MM.1S (cell line): ENCODE measurements around the gene SLC22A2.
"Not testable (repeated sequence)": the region's sequence is repeated elsewhere in the genome, so short reads cannot be mapped to it uniquely, and the experiment has no call there.

ENCODE experiments used
- DNase-seq: peaks from one replicate; pipeline ENCODE4 v3.0.0-alpha.2; 2015
- H2AFZ ChIP-seq: fragments of 300-600 bp; sonication (generic); 2 replicates; pipeline ENCODE4 v1.6.0; 2016; ENCODE audit warnings: antibody characterized with exemption, low read length
- H3F3A ChIP-seq: fragments of 300-600 bp; sonication (generic); 2 replicates; pipeline ENCODE4 v1.6.1; 2016; ENCODE audit warnings: mild to moderate bottlenecking, antibody characterized with exemption, low read length, moderate library complexity, mixed read lengths; ENCODE audit not compliant: insufficient read depth
- H3K27ac ChIP-seq: fragments of 300-600 bp; sonication (generic); 2 replicates; pipeline ENCODE4 v1.5.1; 2016; ENCODE audit warnings: mild to moderate bottlenecking, low read length
- H3K27me3 ChIP-seq: fragments of 300-600 bp; sonication (generic); replicated peaks from 2 replicates; pipeline ENCODE4 v1.6.0; 2016; ENCODE audit warnings: low read length; ENCODE audit not compliant: insufficient read depth
- H3K36me3 ChIP-seq: fragments of 300-600 bp; sonication (generic); replicated peaks from 2 replicates; pipeline ENCODE4 v1.6.1; 2016; ENCODE audit warnings: mild to moderate bottlenecking, low read length, mixed read lengths; ENCODE audit not compliant: insufficient read depth
- H3K4me1 ChIP-seq: fragments of 300-600 bp; sonication (generic); 2 replicates; pipeline ENCODE4 v1.6.1; 2016; ENCODE audit warnings: low read length, mixed read lengths
- H3K4me2 ChIP-seq: fragments of 300-600 bp; sonication (generic); 2 replicates; pipeline ENCODE4 v1.6.0; 2016; ENCODE audit warnings: low read depth, low read length
- H3K4me3 ChIP-seq: fragments of 300-600 bp; sonication (generic); 2 replicates; pipeline ENCODE4 v1.5.1; 2016; ENCODE audit warnings: low read length, mixed read lengths
- H3K79me2 ChIP-seq: fragments of 300-600 bp; sonication (generic); 2 replicates; pipeline ENCODE4 v1.6.1; 2016; ENCODE audit warnings: mixed run types, low read length, mixed read lengths
- H3K9ac ChIP-seq: fragments of 300-600 bp; sonication (generic); 2 replicates; pipeline ENCODE4 v1.6.1; 2016; ENCODE audit warnings: low read length, mixed read lengths
- H3K9me2 ChIP-seq: fragments of 300-600 bp; sonication (generic); replicated peaks from 2 replicates; pipeline ENCODE4 v1.6.1; 2016; ENCODE audit warnings: mild to moderate bottlenecking, low read length, mixed read lengths; ENCODE audit not compliant: insufficient read depth
- H3K9me3 ChIP-seq: fragments of 300-600 bp; sonication (generic); replicated peaks from 2 replicates; pipeline ENCODE4 v1.6.1; 2016; ENCODE audit warnings: mild to moderate bottlenecking, low read length, mixed read lengths; ENCODE audit not compliant: insufficient read depth
- H4K20me1 ChIP-seq: fragments of 300-600 bp; sonication (generic); 2 replicates; pipeline ENCODE4 v1.6.1; 2016; ENCODE audit warnings: mild to moderate bottlenecking, low read length, moderate library complexity, mixed read lengths; ENCODE audit not compliant: insufficient read depth
- CTCF ChIP-seq: fragments of 300-600 bp; sonication (generic); IDR thresholded peaks from 2 replicates; pipeline ENCODE4 v1.5.1; 2016; ENCODE audit warnings: antibody characterized with exemption, low read length, mixed read lengths
- EZH2 ChIP-seq: fragments of 300-600 bp; sonication (generic); optimal IDR thresholded peaks from 2 replicates; pipeline ENCODE3; 2017; ENCODE audit warnings: low read depth, mild to moderate bottlenecking, antibody characterized with exemption, low read length, mixed read lengths
- EZH2phosphoT487 ChIP-seq: fragments of 300-600 bp; sonication (generic); IDR thresholded peaks from 2 replicates; pipeline ENCODE4 v1.6.1; 2018; ENCODE audit warnings: antibody characterized with exemption, low read length

SLC22A2 gene

GRCh38 chr6:160236235-160236872 lies 22.3 kb downstream of the SLC22A2 start:
- H4K20me1 ChIP-seq, H3K27ac ChIP-seq, H3F3A ChIP-seq, H3K9me3 ChIP-seq, H3K4me1 ChIP-seq, H3K9ac ChIP-seq, H3K4me2 ChIP-seq, H3K9me2 ChIP-seq, H3K27me3 ChIP-seq, H2AFZ ChIP-seq, H3K4me3 ChIP-seq, H3K36me3 ChIP-seq, H3K79me2 ChIP-seq, DNase-seq: not testable (repeated sequence)

DNA sequence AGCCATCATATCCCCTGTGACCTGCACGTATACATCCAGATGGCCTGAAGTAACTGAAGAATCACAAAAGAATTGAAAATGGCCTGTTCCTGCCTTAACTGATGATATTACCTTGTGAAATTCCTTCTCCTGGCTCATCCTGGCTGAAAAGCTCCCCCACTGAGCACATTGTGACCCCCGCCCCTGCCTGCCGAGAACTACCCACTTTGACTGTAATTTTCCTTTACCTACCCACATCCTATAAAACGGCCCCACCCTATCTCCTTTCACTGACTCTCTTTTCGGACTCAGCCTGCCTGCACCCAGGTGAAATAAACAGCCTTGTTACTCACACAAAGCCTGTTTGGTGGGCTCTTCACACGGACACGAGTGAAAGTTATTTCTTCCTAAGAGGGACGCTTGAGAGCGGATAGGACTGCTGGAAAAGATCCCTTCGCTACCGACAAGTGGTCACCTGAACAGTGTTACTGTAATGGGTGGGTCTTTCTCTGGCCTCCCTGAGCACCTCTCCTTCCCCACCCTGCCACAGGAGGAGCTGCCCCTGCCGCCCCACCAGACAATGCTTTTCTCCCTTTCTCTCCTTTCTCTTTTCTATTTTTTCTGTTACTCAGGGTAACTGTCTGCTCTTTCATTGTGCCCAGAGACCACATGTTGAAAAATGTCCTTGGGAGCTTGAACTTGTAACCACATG lies 24.5 kb downstream of the SLC22A2 start:
- not testable (repeated sequence) for H3K4me1 ChIP-seq, H3K4me2 ChIP-seq, H3K27me3 ChIP-seq, H3K79me2 ChIP-seq, H3K4me3 ChIP-seq, H3K36me3 ChIP-seq, H3K9me2 ChIP-seq, H3F3A ChIP-seq, H2AFZ ChIP-seq, H3K27ac ChIP-seq, DNase-seq, H4K20me1 ChIP-seq, H3K9me3 ChIP-seq, H3K9ac ChIP-seq

DNA sequence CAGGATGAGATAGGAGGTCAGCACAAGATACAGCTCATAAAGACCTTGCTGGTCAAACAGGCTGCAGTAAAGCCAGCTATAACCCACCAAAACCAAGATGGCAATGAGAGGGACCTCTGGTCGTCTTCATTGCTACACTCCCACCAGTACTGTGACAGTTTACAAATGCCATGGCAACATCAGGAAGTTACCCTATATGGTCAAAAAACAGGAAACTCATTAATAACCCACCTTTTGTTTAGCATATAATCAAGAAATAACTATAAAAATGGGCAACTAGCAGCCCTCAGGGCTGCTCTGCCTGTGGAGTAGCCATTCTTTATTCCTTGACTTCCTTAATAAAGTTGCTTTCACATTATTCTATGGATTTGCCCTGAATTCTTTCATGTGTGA lies 30.9 kb downstream of the SLC22A2 start:
- Histone ChIP-seq H3K9me2 (no peaks in the 10 kb centered on the region), H3K4me1 (no peaks in the 10 kb centered on the region), H3K36me3 (no peaks in the 10 kb centered on the region), H3K27ac (no peak overlapping the region), H3K9ac (no peak overlapping the region), H3K9me3 (no peaks in the 10 kb centered on the region), H3K27me3 (no peaks in the 10 kb centered on the region), H4K20me1 (no peaks in the 10 kb centered on the region), H3F3A (no peaks in the 10 kb centered on the region), H3K4me3 (no peak overlapping the region), H3K79me2 (no peaks in the 10 kb centered on the region), H2AFZ (no peak overlapping the region), H3K4me2 (no peak overlapping the region)
- DNase-seq, result no peak
- no peak for TF ChIP-seq EZH2
- no peak for TF ChIP-seq CTCF
- TF ChIP-seq EZH2phosphoT487, result no peak

DNA sequence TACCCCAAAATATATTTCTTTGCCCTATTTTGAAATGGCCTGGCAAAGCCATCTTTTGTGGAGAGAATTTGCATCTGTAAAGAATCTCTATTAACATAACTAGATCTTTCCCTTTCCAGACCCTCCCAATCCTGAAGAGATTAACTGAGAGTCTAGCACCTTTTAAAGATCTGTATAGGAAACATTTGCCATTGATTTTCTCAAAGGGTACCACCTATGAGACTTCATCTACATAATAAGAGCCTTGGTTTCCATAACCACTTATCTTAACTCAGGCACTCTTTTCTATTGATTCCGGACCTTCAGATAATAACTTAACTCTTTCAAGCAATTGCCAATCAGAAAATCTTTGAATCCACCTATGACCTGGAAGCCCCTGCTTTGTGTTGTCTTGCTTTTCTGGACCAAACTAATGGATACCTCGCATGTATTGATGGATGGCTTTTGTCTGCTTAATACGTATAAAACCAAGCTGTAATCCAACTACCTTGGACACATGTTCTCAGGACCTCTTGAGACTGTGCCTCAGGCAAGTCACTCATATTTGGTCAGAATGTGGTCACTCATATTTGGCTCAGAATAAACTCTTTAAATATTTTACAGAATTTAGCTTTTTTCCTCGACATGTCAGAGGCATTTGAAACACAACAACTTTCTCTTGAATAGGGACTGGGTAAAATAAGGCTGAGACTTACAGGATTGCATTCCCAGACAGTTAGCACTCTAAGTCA lies 31.4 kb downstream of the SLC22A2 start:
- H3K4me3 ChIP-seq, result no peak overlapping the region
- TF ChIP-seq CTCF, result no peak
- TF ChIP-seq EZH2, result no peak
- TF ChIP-seq EZH2phosphoT487, result no peak
- no peaks in the 10 kb centered on the region for H4K20me1 ChIP-seq
- no peak for DNase-seq
- no peak overlapping the region for H3K27ac ChIP-seq
- H3K9ac ChIP-seq, result no peak overlapping the region
- no peaks in the 10 kb centered on the region for H3K4me1 ChIP-seq
- no peak overlapping the region for H2AFZ ChIP-seq
- no peak overlapping the region for H3K4me2 ChIP-seq
- H3K27me3 ChIP-seq, result no peaks in the 10 kb centered on the region
- no peaks in the 10 kb centered on the region for H3F3A ChIP-seq
- no peaks in the 10 kb centered on the region for H3K9me3 ChIP-seq
- H3K79me2 ChIP-seq, result no peaks in the 10 kb centered on the region
- no peaks in the 10 kb centered on the region for H3K36me3 ChIP-seq
- H3K9me2 ChIP-seq, result no peaks in the 10 kb centered on the region
